Lung (tissue), 16 donors: Measurements from ENCODE around the gene GHR. TPM values are rescaled to one million over a fixed set of nuclear protein-coding genes. Genes with fewer than 3 reads are reported as not detected.
A peak's percentile ranks its signal among the peaks of the same experiment; 100 is the strongest.

ENCODE experiments used
- ATAC-seq: fragments of 200-7000 bp; cut with Tn5 transposase; one replicate; pipeline ENCODE4 v1.9.1; 2020; ENCODE audit warnings: moderate number of reproducible peaks; ENCODE audit not compliant: insufficient read depth, low FRiP score
- DNase-seq, 3 donors: peaks; one replicate each; pipeline ENCODE4 v3.0.0-alpha.2; 2013 to 2017
- H3K27ac ChIP-seq, 2 donors: one replicate each; pipeline ENCODE4 v1.5.1; 2013; ENCODE audit warnings: mild to moderate bottlenecking in 2 of 2, moderate library complexity in 2 of 2, control low read depth in 1 of 2, inconsistent platforms in 1 of 2, low read depth in 1 of 2, low read length in 1 of 2
- H3K27me3 ChIP-seq, 3 donors: one replicate each; pipeline ENCODE4 v1.5.1; 2013; ENCODE audit warnings: low read length in 2 of 3; ENCODE audit not compliant: control insufficient read depth in 3 of 3, insufficient read depth in 3 of 3
- H3K36me3 ChIP-seq, 4 donors: one replicate each; pipeline ENCODE4 v1.5.1; 2013; ENCODE audit warnings: low read length in 4 of 4, mild to moderate bottlenecking in 1 of 4, moderate library complexity in 1 of 4; ENCODE audit not compliant: control insufficient read depth in 4 of 4, insufficient read depth in 4 of 4
- H3K4me1 ChIP-seq, 5 donors: one replicate each; pipeline ENCODE4 v1.5.1; 2013; ENCODE audit warnings: low read length in 5 of 5, mild to moderate bottlenecking in 2 of 5, moderate library complexity in 1 of 5; ENCODE audit not compliant: control insufficient read depth in 5 of 5, insufficient read depth in 5 of 5
- H3K4me3 ChIP-seq: one replicate; pipeline ENCODE4 v1.5.1; 2013; ENCODE audit warnings: mild to moderate bottlenecking, control low read depth, moderate library complexity
- H3K9ac ChIP-seq, 2 donors: one replicate each; pipeline ENCODE4 v1.5.1; 2013; ENCODE audit warnings: low read length in 2 of 2, control low read depth in 1 of 2; ENCODE audit not compliant: insufficient read depth in 1 of 2
- H3K9me3 ChIP-seq, 4 donors: one replicate each; pipeline ENCODE4 v1.5.1; 2013; ENCODE audit warnings: low read length in 3 of 4, mild to moderate bottlenecking in 1 of 4, moderate library complexity in 1 of 4; ENCODE audit not compliant: control insufficient read depth in 4 of 4, insufficient read depth in 3 of 4
- WGBS, 2 donors: extraction: QIAGEN DNeasy Blood & Tissue Kit; methylation state at CpG; one replicate each; pipeline ENCODE4 v1.1.7; 2013; 5-methylcytosine and 5-hydroxymethylcytosine counted together
- long read RNA-seq, 5 donors: transcript quantifications; one replicate each; lab custom pipeline, GENCODE V29; 2026
- polyA plus RNA-seq, 2 donors: library from polyadenylated mRNA; stranded (reverse); fragments of 200-250 nt; gene quantifications; one replicate each; pipeline ENCODE4 v1.2.1, GENCODE V29; 2013
- total RNA-seq, 2 donors: library from RNA; depleted of rRNA in 1 of 2; stranded (reverse); fragments of >200 nt in 1 of 2; gene quantifications; one replicate each; pipeline ENCODE4 v1.2.1, GENCODE V29; 2014 to 2021
- TF ChIP-seq, protein P1 (sequence below): IDR thresholded peaks from 2 replicates; pipeline ENCODE4 v1.5.1; 2012; ENCODE audit warnings: mild to moderate bottlenecking; ENCODE audit errors: control extremely low read depth, extremely low read depth
- donor health status: control.
- donor health status: control.
- donor health status: Bipolar disorder and iron deficiency.
- donor health status: healthy.
- donor health status: DM: yes; HTN: yes; CAD: no.

The GHR gene
- total RNA-seq (10 to 100 TPM in 1 of 2 donors, 1 to 10 TPM in 1; 4.7 to 23.8 TPM), polyA plus RNA-seq (1 to 10 TPM in 1 of 2 donors, under 1 TPM in 1; 0.98 to 1.7 TPM)
- long read RNA-seq, donor 1, full-length matches to known transcripts = 5 of 5 reads
- long read RNA-seq, donor 1, partial matches to known transcripts = 0 of 5 reads
- long read RNA-seq, donor 1, other reads (novel, unspliced or antisense) = 0 of 5 reads
- long read RNA-seq, donor 2, full-length matches to known transcripts = 1 of 1 reads
- long read RNA-seq, donor 2, partial matches to known transcripts = 0 of 1 reads
- long read RNA-seq, donor 2, other reads (novel, unspliced or antisense) = 0 of 1 reads
- long read RNA-seq, donor 3, full-length matches to known transcripts = 2 of 2 reads
- long read RNA-seq, donor 3, partial matches to known transcripts = 0 of 2 reads
- long read RNA-seq, donor 3, other reads (novel, unspliced or antisense) = 0 of 2 reads
- long read RNA-seq, donor 4, full-length matches to known transcripts = 1 of 1 reads
- long read RNA-seq, donor 4, partial matches to known transcripts = 0 of 1 reads
- long read RNA-seq, donor 4, other reads (novel, unspliced or antisense) = 0 of 1 reads
- long read RNA-seq, donor 5, full-length matches to known transcripts = 1 of 11 reads
- long read RNA-seq, donor 5, partial matches to known transcripts = 10 of 11 reads
- long read RNA-seq, donor 5, other reads (novel, unspliced or antisense) = 0 of 11 reads

DNA sequence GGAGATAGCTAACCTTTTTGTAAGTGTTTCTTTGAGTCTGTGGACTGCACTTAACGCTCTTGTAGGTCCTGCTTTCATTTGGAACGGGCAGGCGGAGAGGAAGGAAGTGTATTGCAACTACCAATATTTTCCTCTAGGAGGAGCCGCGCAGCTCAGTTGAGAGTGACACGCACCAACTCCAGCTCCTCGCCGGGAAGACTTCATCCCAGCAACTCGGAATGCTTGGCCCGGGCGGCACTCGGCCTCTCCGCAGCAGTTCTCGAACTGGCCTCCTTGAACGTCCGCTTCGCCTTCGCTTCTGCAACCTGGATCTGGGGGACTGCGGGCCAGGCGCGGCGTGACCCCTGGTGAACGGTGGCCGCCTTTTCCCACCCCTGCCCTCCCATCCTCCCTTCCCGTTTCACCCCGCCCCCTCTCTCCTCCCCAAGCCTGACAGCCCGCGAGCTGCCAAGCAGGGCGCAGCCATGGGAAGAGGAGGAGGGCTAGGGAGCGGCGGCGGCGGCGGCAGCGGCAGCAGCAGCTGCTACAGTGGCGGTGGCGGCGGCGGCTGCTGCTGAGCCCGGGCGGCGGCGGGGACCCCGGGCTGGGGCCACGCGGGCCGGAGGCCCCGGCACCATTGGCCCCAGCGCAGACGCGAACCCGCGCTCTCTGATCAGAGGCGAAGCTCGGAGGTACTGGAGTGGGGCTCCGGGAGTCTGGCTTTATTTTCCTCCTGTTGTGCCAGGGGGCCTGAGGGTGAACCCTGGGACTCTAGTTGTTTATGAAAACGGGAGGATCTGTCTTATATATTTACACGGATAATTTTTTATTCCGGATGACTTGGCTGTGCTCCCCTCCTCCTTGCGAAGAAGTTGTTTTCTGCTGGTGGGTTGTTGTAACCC, at the start of gene GHR:
TSS of gene GHR (plus strand) at position 155 of the 881 bp plus-strand sequence. CDS start 142,436 bp downstream, outside the sequence.
- Histone ChIP-seq H3K4me1 (peaks cover 5 to 39% (median 11%) of the 10 kb centered on the region in 5 donors), H3K9ac (peak within 1 kb of the TSS; percentile 13 to 76), H3K9me3 (no peaks in the 10 kb centered on the region), H3K27me3 (peaks cover 0 to 7% (median 0%) of the 10 kb centered on the region in 3 donors), H3K27ac (peak within 1 kb of the TSS; percentile 85 to 93), H3K4me3 (peak within 1 kb of the TSS; percentile 52), H3K36me3 (no peaks in the 10 kb centered on the region)
- ATAC-seq = peak; percentile 94
- TF ChIP-seq, protein P1, sequence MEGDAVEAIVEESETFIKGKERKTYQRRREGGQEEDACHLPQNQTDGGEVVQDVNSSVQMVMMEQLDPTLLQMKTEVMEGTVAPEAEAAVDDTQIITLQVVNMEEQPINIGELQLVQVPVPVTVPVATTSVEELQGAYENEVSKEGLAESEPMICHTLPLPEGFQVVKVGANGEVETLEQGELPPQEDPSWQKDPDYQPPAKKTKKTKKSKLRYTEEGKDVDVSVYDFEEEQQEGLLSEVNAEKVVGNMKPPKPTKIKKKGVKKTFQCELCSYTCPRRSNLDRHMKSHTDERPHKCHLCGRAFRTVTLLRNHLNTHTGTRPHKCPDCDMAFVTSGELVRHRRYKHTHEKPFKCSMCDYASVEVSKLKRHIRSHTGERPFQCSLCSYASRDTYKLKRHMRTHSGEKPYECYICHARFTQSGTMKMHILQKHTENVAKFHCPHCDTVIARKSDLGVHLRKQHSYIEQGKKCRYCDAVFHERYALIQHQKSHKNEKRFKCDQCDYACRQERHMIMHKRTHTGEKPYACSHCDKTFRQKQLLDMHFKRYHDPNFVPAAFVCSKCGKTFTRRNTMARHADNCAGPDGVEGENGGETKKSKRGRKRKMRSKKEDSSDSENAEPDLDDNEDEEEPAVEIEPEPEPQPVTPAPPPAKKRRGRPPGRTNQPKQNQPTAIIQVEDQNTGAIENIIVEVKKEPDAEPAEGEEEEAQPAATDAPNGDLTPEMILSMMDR = peak; percentile 72
- DNase-seq = peak; percentile 91 to 95 (median 95)
- whole genome bisulfite sequencing, 2 donors = 1% methylated on average over 47 to 60 of the region's 60 CpGs

DNA sequence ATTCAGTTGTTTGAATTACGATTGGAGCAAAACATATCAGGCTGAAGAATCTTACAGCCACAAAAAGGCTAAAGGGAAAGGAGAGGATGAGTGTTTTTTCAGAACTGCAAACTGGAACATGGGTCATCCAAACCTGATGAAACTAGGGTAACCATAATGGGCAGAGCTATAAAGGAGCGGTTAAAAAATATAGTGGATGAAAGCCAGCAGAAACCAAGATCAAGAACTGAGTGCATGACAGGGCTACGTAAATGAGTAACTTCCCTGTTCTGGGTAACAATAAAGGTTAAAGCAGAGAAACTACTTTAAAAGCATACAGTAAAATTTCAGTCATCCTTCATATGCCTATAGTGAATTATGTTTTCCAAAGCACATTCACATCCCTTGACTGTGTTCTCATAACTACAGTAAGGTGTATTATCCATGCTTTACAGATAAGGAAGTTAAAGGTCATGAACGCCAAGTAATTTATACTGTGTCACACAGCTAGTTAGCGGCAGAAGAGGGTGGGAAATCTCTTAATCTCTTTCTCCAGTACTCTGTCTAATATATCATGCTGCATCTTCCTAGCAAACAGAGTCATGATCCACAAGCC, 48.5 kb upstream of the GHR start:
- DNase-seq = no peak
- Histone ChIP-seq H3K27ac (no peak overlapping the region), H3K4me1 (no peaks in the 10 kb centered on the region), H3K9me3 (peaks cover 0 to 2% (median 0%) of the 10 kb centered on the region in 4 donors), H3K27me3 (no peaks in the 10 kb centered on the region), H3K9ac (no peak overlapping the region), H3K36me3 (no peaks in the 10 kb centered on the region), H3K4me3 (no peak overlapping the region)
- WGBS, 2 donors = 89 to 92% methylated on average over 5 of the region's 5 CpGs
- ATAC-seq = no peak
- TF ChIP-seq, protein P1 = no peak

DNA sequence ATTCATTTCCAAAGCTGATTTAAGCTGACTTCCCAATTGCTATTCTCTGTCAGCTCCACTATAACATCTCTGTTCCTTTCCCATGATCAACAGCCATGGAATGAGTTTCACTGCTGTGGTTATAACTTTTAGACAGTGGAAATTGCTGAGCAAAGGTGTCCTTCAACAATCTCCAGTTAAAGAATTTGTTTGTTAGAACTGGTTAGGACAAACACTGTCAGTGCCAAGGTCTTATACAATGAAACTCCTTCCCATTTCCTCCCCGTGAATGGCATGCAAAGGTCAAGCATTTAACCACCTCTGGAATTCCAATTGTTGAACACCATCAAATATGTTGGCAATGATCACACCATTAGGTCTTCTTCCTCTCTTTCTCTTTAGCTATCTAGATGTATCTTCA, 45.7 kb upstream of the GHR start:
- no peak overlapping the region for H3K4me3 ChIP-seq
- no peaks in the 10 kb centered on the region for H3K36me3 ChIP-seq
- peaks cover 0 to 2% (median 0%) of the 10 kb centered on the region in 4 donors for H3K9me3 ChIP-seq
- DNase-seq (no peak), ATAC-seq (no peak)
- no peak overlapping the region for H3K9ac ChIP-seq
- no peaks in the 10 kb centered on the region for H3K4me1 ChIP-seq
- no peak overlapping the region for H3K27ac ChIP-seq
- TF ChIP-seq, protein P1 = no peak
- 13 to 41% methylated on average over 1 of the region's 1 CpG for WGBS, 2 donors
- H3K27me3 ChIP-seq = no peaks in the 10 kb centered on the region
